Measurements from ENCODE around the gene PSMD11. TPM values are rescaled to one million over a fixed set of nuclear protein-coding genes. Genes with fewer than 3 reads are reported as not detected.

The PSMD11 gene
- total and polyA plus RNA-seq, 2 of the 13 experiments (the other 11 are each of a cell fraction or from before 2014, with no cell fraction given), result 69.8 to 152 TPM

GRCh38 chr17:32486111-32486700 lies 41.9 kb downstream of the PSMD11 start (continued):
- peak; percentile 71; the same call in 1 of the 2 replicates for TF ChIP-seq BRF2 (CRISPR knock-in tag; IDR thresholded peaks at IDR 0.05)
- no peak for TF ChIP-seq GLI4 (CRISPR knock-in tag; IDR thresholded peaks at IDR 0.05; ENCODE audit: borderline replicate concordance)
- 0 out of 2 replicates have a peak, but pooled peaks have one; percentile 27 for TF ChIP-seq ELK4 (CRISPR knock-in tag; IDR thresholded peaks at IDR 0.05; ENCODE audit: borderline replicate concordance)
- TF ChIP-seq NR2F2 (IDR thresholded peaks at IDR 0.05; ENCODE audit: borderline replicate concordance, low read depth), result no peak
- TF ChIP-seq ZNF724P (CRISPR knock-in tag; IDR thresholded peaks at IDR 0.05; ENCODE audit: borderline replicate concordance), result peak; percentile 81; the same call in 1 of the 2 replicates
- TF ChIP-seq NCOA2 (CRISPR knock-in tag; IDR thresholded peaks at IDR 0.05), result no peak
- no peak for TF ChIP-seq DNMT3B (CRISPR knock-in tag; conservative IDR thresholded peaks at IDR 0.05)
- no peak for TF ChIP-seq ZNF484 (CRISPR knock-in tag; IDR thresholded peaks at IDR 0.05; ENCODE audit: borderline replicate concordance, low read depth)
- no peak for TF ChIP-seq ZNF143 (CRISPR knock-in tag; IDR thresholded peaks at IDR 0.05)
- TF ChIP-seq RARA (CRISPR knock-in tag; IDR thresholded peaks at IDR 0.05), result no peak
- TF ChIP-seq ARNT (IDR thresholded peaks at IDR 0.05), result no peak
- TF ChIP-seq ZNF496 (CRISPR knock-in tag; IDR thresholded peaks at IDR 0.05; ENCODE audit: insufficient replicate concordance), result no peak
- no peak for TF ChIP-seq ZMYM2 (CRISPR knock-in tag; IDR thresholded peaks at IDR 0.05)
- TF ChIP-seq ZNF34 (CRISPR knock-in tag; IDR thresholded peaks at IDR 0.05; ENCODE audit: borderline replicate concordance), result no peak
- no peak for TF ChIP-seq FOXK1 (CRISPR knock-in tag; IDR thresholded peaks at IDR 0.05; ENCODE audit: borderline replicate concordance, low read depth)
- TF ChIP-seq MED8 (CRISPR knock-in tag; IDR thresholded peaks at IDR 0.05; ENCODE audit: insufficient replicate concordance), result no peak
- TF ChIP-seq, protein P1, sequence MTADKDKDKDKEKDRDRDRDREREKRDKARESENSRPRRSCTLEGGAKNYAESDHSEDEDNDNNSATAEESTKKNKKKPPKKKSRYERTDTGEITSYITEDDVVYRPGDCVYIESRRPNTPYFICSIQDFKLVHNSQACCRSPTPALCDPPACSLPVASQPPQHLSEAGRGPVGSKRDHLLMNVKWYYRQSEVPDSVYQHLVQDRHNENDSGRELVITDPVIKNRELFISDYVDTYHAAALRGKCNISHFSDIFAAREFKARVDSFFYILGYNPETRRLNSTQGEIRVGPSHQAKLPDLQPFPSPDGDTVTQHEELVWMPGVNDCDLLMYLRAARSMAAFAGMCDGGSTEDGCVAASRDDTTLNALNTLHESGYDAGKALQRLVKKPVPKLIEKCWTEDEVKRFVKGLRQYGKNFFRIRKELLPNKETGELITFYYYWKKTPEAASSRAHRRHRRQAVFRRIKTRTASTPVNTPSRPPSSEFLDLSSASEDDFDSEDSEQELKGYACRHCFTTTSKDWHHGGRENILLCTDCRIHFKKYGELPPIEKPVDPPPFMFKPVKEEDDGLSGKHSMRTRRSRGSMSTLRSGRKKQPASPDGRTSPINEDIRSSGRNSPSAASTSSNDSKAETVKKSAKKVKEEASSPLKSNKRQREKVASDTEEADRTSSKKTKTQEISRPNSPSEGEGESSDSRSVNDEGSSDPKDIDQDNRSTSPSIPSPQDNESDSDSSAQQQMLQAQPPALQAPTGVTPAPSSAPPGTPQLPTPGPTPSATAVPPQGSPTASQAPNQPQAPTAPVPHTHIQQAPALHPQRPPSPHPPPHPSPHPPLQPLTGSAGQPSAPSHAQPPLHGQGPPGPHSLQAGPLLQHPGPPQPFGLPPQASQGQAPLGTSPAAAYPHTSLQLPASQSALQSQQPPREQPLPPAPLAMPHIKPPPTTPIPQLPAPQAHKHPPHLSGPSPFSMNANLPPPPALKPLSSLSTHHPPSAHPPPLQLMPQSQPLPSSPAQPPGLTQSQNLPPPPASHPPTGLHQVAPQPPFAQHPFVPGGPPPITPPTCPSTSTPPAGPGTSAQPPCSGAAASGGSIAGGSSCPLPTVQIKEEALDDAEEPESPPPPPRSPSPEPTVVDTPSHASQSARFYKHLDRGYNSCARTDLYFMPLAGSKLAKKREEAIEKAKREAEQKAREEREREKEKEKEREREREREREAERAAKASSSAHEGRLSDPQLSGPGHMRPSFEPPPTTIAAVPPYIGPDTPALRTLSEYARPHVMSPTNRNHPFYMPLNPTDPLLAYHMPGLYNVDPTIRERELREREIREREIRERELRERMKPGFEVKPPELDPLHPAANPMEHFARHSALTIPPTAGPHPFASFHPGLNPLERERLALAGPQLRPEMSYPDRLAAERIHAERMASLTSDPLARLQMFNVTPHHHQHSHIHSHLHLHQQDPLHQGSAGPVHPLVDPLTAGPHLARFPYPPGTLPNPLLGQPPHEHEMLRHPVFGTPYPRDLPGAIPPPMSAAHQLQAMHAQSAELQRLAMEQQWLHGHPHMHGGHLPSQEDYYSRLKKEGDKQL (CRISPR knock-in tag; IDR thresholded peaks at IDR 0.05; ENCODE audit: low read depth), result no peak
- TF ChIP-seq, protein P2, sequence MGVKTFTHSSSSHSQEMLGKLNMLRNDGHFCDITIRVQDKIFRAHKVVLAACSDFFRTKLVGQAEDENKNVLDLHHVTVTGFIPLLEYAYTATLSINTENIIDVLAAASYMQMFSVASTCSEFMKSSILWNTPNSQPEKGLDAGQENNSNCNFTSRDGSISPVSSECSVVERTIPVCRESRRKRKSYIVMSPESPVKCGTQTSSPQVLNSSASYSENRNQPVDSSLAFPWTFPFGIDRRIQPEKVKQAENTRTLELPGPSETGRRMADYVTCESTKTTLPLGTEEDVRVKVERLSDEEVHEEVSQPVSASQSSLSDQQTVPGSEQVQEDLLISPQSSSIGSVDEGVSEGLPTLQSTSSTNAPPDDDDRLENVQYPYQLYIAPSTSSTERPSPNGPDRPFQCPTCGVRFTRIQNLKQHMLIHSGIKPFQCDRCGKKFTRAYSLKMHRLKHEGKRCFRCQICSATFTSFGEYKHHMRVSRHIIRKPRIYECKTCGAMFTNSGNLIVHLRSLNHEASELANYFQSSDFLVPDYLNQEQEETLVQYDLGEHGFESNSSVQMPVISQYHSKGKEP (CRISPR knock-in tag; IDR thresholded peaks at IDR 0.05), result no peak
